ENCODE results near the gene ODC1.

The ODC1 gene

GRCh38 chr2:10400568-10400977 lies 47.6 kb downstream of the ODC1 start:
- no peak for DNase-seq (ENCODE audit: low spot score)

DNA sequence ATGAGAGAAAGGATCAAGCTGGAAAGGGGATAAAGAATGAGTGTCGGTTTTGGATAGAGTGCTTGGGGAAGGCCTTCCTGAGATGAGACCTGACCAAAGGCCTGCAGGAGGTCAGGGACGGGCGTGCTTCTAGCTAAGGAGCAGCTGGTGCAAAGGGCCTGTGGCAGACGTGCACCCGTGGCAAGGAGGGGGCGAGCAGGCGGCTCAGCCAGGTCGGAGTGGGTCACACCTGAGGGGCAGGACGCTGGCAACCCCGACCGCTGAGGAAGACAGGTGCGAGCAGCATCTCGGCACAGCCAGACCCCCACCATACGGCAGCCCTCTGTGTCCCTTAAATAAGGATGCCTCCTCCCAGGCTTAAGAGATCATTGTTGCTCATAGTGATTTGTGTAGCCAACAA lies 48.1 kb downstream of the ODC1 start:
- no peak for DNase-seq (ENCODE audit: low spot score)

DNA sequence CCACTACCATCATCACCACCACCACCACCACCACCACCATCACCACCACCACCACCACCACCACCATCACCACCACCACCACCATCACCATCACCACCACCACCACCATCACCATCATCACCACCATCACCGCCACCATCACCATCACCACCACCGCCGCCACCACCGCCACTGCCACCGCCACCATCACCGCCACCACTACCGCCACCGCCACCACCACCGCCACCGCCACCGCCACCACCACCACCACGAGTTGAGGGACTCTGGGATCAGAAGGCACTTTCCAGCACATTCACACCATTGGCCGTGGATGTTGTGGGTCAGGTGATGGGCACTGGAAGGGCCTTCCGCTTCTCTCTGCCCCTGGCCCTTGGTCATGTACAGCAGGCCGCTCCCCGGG lies 48.8 kb downstream of the ODC1 start:
- DNase-seq (ENCODE audit: low spot score): no peak

DNA sequence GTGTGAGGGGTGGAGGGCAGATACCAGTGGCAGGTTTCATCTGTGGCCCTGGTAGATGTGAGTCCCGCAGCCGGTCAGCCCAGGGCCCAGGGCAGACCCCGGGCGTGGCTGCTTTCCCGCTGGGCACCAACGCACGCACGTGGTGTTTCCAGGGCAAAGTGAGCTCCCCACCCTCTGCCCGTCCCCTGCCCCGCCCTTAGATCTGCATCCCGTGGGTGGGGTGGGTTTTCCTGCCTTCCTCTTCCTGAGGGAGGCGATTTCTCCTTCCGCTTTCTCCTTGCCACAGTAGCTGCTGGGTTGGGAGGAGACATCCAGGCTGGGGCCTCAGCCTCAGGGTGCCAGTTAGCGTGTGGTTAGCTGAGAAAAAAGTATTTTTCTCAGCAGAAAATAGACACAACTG lies 49.6 kb downstream of the ODC1 start:
- DNase-seq (ENCODE audit: low spot score): no peak

GRCh38 chr2:10397878-10398277 lies 50.2 kb downstream of the ODC1 start:
- DNase-seq (ENCODE audit: low spot score): no peak

GRCh38 chr2:10397297-10397875 lies 50.7 kb downstream of the ODC1 start:
- no peak for DNase-seq (ENCODE audit: low spot score)

DNA sequence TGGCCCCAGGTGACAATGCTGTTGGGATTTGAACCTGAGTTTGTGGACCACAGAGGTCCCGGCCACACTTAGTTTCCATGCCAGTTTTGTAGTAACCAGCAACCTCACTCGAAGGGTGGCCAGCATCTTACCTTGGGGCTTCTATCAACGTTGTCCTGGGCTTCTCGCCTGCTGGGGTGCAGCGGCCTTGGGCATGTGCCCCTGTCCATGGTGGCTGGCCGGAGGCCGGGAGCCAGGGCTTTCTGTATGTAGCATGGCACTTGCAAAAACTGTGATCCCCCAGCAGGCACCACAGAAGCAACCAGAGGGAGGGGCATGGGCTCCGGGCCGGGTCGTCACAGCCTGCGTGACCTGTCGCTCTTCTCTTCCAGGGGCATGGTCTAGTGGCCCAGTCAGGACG lies 51.7 kb downstream of the ODC1 start:
- no peak for DNase-seq (ENCODE audit: low spot score)

DNA sequence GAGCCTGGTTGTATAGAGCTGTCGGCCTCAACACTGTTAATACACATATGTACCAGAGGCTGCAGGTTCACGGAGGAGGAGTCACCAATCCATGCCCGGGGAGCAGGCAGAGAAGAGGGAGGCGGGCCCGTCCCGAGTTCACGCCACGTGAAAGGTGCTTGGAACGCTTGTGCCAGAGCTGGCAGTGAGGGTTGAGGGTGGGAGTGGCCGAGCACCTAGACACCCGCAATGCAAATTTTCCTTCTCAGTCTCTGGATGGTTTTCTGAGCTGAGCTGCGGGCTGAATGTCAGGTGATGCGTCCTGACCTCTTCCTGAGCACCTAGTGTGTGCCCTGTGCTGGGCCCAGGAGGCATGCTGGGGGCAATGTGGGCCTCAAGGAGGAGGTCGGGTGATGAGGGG lies 52.2 kb downstream of the ODC1 start:
- DNase-seq (ENCODE audit: low spot score): no peak

DNA sequence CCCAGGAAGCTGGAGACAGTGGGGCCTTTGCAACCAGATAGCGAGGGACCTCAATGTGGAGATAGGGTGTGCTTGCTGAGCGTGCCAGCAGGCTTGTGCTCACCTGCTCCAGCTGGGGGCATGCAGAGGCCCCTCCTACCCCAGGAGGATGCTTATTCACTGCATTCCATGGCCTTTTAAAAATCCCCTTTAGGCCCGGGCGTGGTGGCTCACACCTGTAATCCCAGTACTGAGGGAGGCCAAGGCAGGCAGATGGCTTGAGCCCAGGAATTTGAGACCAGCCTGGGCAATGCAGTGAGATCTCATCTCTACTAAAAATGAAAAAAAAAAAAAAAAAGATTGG lies 54.5 kb downstream of the ODC1 start:
- no peak for DNase-seq (ENCODE audit: low spot score)

- DNase-seq (ENCODE audit: low spot score): no peak
Measured at GRCh38 chr2:10392951-10393639, 55.0 kb downstream of the ODC1 start.

GRCh38 chr2:10392548-10392947 lies 55.6 kb downstream of the ODC1 start:
- no peak for DNase-seq (ENCODE audit: low spot score)

GRCh38 chr2:10392100-10392499 lies 56.0 kb downstream of the ODC1 start:
- DNase-seq (ENCODE audit: low spot score): no peak

- DNase-seq (ENCODE audit: low spot score): no peak
Measured at GRCh38 chr2:10390369-10390801, 57.7 kb downstream of the ODC1 start.

Measured in LoVo (cell line).